IMR-90 (cell line): ENCODE data around the gene NAGLU. TPM values are rescaled to one million over a fixed set of nuclear protein-coding genes. Genes with fewer than 3 reads are reported as not detected.

Experiments used
- ATAC-seq: fragments of 200-7000 bp; cut with Tn5 transposase; 2 replicates; pipeline ENCODE4 v1.9.1; 2020; ENCODE audit warnings: low read depth, mild to moderate bottlenecking, moderate library complexity
- BruUV-seq: library from RNA; stranded (reverse); fragments of 400-500 nt; replicated peaks from 2 replicates; lab custom pipeline; 2021; lab: Mats Ljungman, UMichigan
- CTCF ChIA-PET: fragments of 300-600 bp; formaldehyde crosslinking; extraction: SDS; loops from one replicate; lab custom pipeline; 2021; ENCODE audit warnings: antibody characterized with exemption; lab: Yijun Ruan, JAX
- POLR2A ChIA-PET: fragments of 300-600 bp; sonication (Branson Sonifier 250); formaldehyde crosslinking; loops from one replicate; lab custom pipeline; 2022; ENCODE audit warnings: antibody characterized with exemption; ENCODE audit not compliant: unreplicated experiment; lab: Charles Lee
- DNase-seq: peaks from one replicate; pipeline ENCODE4 v3.0.0; 2013
- H2AFZ ChIP-seq: replicated peaks from 2 replicates; pipeline ENCODE3; 2013; ENCODE audit warnings: low read length, mild to moderate bottlenecking; ENCODE audit not compliant: poor library complexity
- H2AK5ac ChIP-seq: 2 replicates; pipeline ENCODE4 v1.6.1; 2013; ENCODE audit warnings: low read depth, low read length, inconsistent platforms
- H2AK9ac ChIP-seq: replicated peaks from 2 replicates; pipeline ENCODE3; 2013; ENCODE audit warnings: mild to moderate bottlenecking, low read depth, low read length, moderate library complexity; ENCODE audit not compliant: poor library complexity
- H2BK120ac ChIP-seq: 2 replicates; pipeline ENCODE4 v1.6.1; 2013; ENCODE audit warnings: low read depth, low read length, inconsistent platforms
- H2BK15ac ChIP-seq: 3 replicates; pipeline ENCODE4 v1.6.1; 2013; ENCODE audit warnings: low read depth, low read length, inconsistent platforms
- H2BK20ac ChIP-seq: 2 replicates; pipeline ENCODE4 v1.6.1; 2013; ENCODE audit warnings: low read depth, mild to moderate bottlenecking, inconsistent platforms, low read length, moderate library complexity
- H2BK5ac ChIP-seq: 2 replicates; pipeline ENCODE4 v1.6.1; 2013; ENCODE audit warnings: mild to moderate bottlenecking, low read depth, low read length, inconsistent platforms; ENCODE audit not compliant: poor library complexity, severe bottlenecking
- H3K14ac ChIP-seq: replicated peaks from 2 replicates; pipeline ENCODE4 v1.6.1; 2013; ENCODE audit warnings: low read depth, low read length, inconsistent platforms
- H3K18ac ChIP-seq: 2 replicates; pipeline ENCODE4 v1.6.1; 2013; ENCODE audit warnings: low read depth, low read length, control low read depth
- H3K23ac ChIP-seq: 2 replicates; pipeline ENCODE4 v1.6.1; 2013; ENCODE audit warnings: low read depth, low read length, inconsistent platforms
- H3K27ac ChIP-seq: 2 replicates; pipeline ENCODE4 v1.5.1; 2013; ENCODE audit warnings: mild to moderate bottlenecking, control low read depth, low read length; ENCODE audit not compliant: insufficient read depth
- H3K27me3 ChIP-seq: 2 replicates; pipeline ENCODE4 v1.6.1; 2013; ENCODE audit warnings: low read length; ENCODE audit not compliant: control insufficient read depth, insufficient read depth
- H3K36me3 ChIP-seq: 2 replicates; pipeline ENCODE4 v1.6.1; 2013; ENCODE audit warnings: low read length, mixed read lengths; ENCODE audit not compliant: control insufficient read depth, insufficient read depth
- H3K4ac ChIP-seq: 2 replicates; pipeline ENCODE4 v1.6.1; 2013; ENCODE audit warnings: low read depth, low read length, inconsistent platforms
- H3K4me1 ChIP-seq: 2 replicates; pipeline ENCODE4 v1.6.1; 2013; ENCODE audit warnings: low read length, mixed read lengths; ENCODE audit not compliant: control insufficient read depth, insufficient read depth
- H3K4me2 ChIP-seq: 2 replicates; pipeline ENCODE4 v1.6.1; 2013; ENCODE audit warnings: low read depth, mild to moderate bottlenecking, control low read depth, low read length, moderate library complexity
- H3K4me3 ChIP-seq: 2 replicates; pipeline ENCODE4 v1.5.1; 2013; ENCODE audit warnings: low read depth, mild to moderate bottlenecking, control low read depth, low read length, moderate library complexity; ENCODE audit not compliant: insufficient read depth
- H3K56ac ChIP-seq: 2 replicates; pipeline ENCODE4 v1.6.1; 2013; ENCODE audit warnings: low read length, inconsistent platforms; ENCODE audit not compliant: insufficient read depth; ENCODE audit errors: extremely low read depth
- H3K79me1 ChIP-seq, 2 experiments: 2 replicates each; pipeline ENCODE4 v1.6.1; 2013; ENCODE audit warnings: low read length in 2 of 2, inconsistent platforms in 1 of 2, low read depth in 1 of 2
- H3K9ac ChIP-seq: 2 replicates; pipeline ENCODE4 v1.6.1; 2013; ENCODE audit warnings: low read depth, low read length, control low read depth
- H3K9me1 ChIP-seq: 2 replicates; pipeline ENCODE4 v1.6.1; 2013; ENCODE audit warnings: low read length, inconsistent platforms; ENCODE audit not compliant: insufficient read depth
- H3K9me3 ChIP-seq: 2 replicates; pipeline ENCODE4 v1.6.1; 2013; ENCODE audit warnings: low read length; ENCODE audit not compliant: control insufficient read depth, insufficient read depth
- H4K20me1 ChIP-seq: 2 replicates; pipeline ENCODE4 v1.6.1; 2013; ENCODE audit warnings: low read length, inconsistent platforms; ENCODE audit not compliant: insufficient read depth
- H4K5ac ChIP-seq: 2 replicates; pipeline ENCODE4 v1.6.1; 2013; ENCODE audit warnings: mild to moderate bottlenecking, low read depth, low read length, control low read depth
- H4K8ac ChIP-seq, 2 experiments: 2 replicates each; pipeline ENCODE4 v1.6.1; 2013; ENCODE audit warnings: low read depth in 2 of 2, low read length in 2 of 2, control low read depth in 1 of 2, inconsistent platforms in 1 of 2
- H4K91ac ChIP-seq: 2 replicates; pipeline ENCODE4 v1.6.1; 2013; ENCODE audit warnings: low read depth, low read length, inconsistent platforms; ENCODE audit not compliant: insufficient read depth
- CEBPB ChIP-seq: IDR thresholded peaks from 2 replicates; pipeline ENCODE4 v1.6.1; 2012; ENCODE audit warnings: low read depth, low read length, improper control_type of control experiment
- MXI1 ChIP-seq: IDR thresholded peaks from 2 replicates; pipeline ENCODE4 v1.6.1; 2012; ENCODE audit warnings: low read depth, mild to moderate bottlenecking, low read length, moderate library complexity, borderline replicate concordance
- WGBS, 2 experiments: methylation state at CpG; one replicate each; pipeline versions ENCODE4 v1.1.5 to v1.1.7; 2013; ENCODE audit warnings: missing lambda C conversion rate in 2 of 2; ENCODE audit not compliant: insufficient read length in 1 of 2; ENCODE audit errors: extremely low coverage in 2 of 2; 5-methylcytosine and 5-hydroxymethylcytosine counted together
- dilution Hi-C: fragments of 300-500 bp; cut with HindIII; formaldehyde crosslinking; loops from one replicate; pipeline ENCODE4 v1.14.3; 2018; ENCODE audit warnings: low sequenced_read_pairs; ENCODE audit not compliant: unreplicated experiment
- in situ Hi-C: fragments of 300-500 bp; cut with MboI; formaldehyde crosslinking; loops from 3 replicates; pipeline ENCODE4 v1.14.3; 2019; ENCODE audit warnings: low sequenced_read_pairs, inconsistent platforms, mixed read lengths
- intact Hi-C: fragments of 100-400 bp; cut with micrococcal nuclease; formaldehyde crosslinking; loops from 2 replicates; pipeline ENCODE4 v1.10.0; 2022
- polyA plus RNA-seq, 3 experiments: library from polyadenylated mRNA; depleted of rRNA; stranded (reverse); fragments of >200 nt; gene quantifications; 2 replicates each; pipeline ENCODE4 v1.2.3, GENCODE V29; 2012; ENCODE audit warnings: low replicate concordance in 1 of 3
- total RNA-seq: library from RNA; depleted of rRNA; stranded (reverse); fragments of >200 nt; gene quantifications from 2 replicates; pipeline ENCODE4 v1.2.3, GENCODE V29; 2012
- TF ChIP-seq, protein P1 (sequence below): fragments of 150-350 bp; IDR thresholded peaks from 2 replicates; pipeline ENCODE4 v1.6.1; 2017; ENCODE audit warnings: mild to moderate bottlenecking, antibody characterized with exemption, low read length, low read depth

Gene NAGLU
- total and polyA plus RNA-seq, 2 of the 4 experiments (the other 2 are of a cell fraction): 6.5 to 29.2 TPM

DNA sequence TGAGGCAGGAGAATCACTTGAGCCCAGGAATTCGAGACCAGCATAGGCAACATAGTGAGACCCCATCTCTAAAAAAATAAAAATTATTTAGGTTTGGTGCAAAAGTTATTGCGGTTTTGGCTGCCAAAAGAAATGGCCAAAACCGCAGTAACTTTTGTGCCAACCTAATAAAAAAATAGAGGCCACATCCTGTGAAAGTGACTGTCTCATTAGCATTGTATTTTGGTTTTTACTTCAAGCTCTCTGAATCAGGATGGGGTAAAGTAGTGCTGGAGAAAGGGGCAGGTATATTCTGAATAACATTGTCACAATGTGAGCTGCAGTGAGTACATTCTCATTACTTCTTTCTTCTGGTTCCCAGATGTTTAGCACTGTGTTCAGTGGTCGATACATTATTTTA, 41.4 kb upstream of the NAGLU start:
- Histone ChIP-seq H3K9ac (no peak overlapping the region), H3K56ac (no peak overlapping the region), H4K20me1 (no peaks in the 10 kb centered on the region), H3K9me3 (no peaks in the 10 kb centered on the region), H2BK5ac (no peak overlapping the region), H2AK5ac (no peak overlapping the region), H3K4ac (no peak overlapping the region), H3K36me3 (peaks cover 32% of the 10 kb centered on the region), H2AK9ac (no peak overlapping the region), H3K4me1 (no peaks in the 10 kb centered on the region), H3K23ac (no peak overlapping the region), H3K4me2 (no peak overlapping the region), H3K27me3 (no peaks in the 10 kb centered on the region), H2BK15ac (no peak overlapping the region), H4K5ac (no peak overlapping the region), H4K91ac (no peak overlapping the region), H3K18ac (no peak overlapping the region), H3K79me1 (no peaks in the 10 kb centered on the region; a peak in 2 of 4 replicates), H2BK20ac (no peak overlapping the region), H3K4me3 (no peak overlapping the region), H3K14ac (no peak overlapping the region), H4K8ac (no peak overlapping the region), H2AFZ (no peak overlapping the region), H3K9me1 (no peaks in the 10 kb centered on the region), H2BK120ac (no peak overlapping the region), H3K27ac (no peak overlapping the region)
- BruUV-seq: no TSS peak
- dilution Hi-C loops: no loop called here
- CTCF ChIA-PET: interaction anchor here (0.7 kb wide), 1 partner anchor 11 kb away, joined by 3 read pairs; no protein-coding TSS in a partner anchor
- TF ChIP-seq, protein P1, sequence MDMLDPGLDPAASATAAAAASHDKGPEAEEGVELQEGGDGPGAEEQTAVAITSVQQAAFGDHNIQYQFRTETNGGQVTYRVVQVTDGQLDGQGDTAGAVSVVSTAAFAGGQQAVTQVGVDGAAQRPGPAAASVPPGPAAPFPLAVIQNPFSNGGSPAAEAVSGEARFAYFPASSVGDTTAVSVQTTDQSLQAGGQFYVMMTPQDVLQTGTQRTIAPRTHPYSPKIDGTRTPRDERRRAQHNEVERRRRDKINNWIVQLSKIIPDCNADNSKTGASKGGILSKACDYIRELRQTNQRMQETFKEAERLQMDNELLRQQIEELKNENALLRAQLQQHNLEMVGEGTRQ: no peak
- TF ChIP-seq MXI1: no peak
- TF ChIP-seq CEBPB: no peak
- ATAC-seq: no peak
- WGBS, 2 experiments: no CpG with 5 or more reads among the region's 4 CpGs
- in situ Hi-C loops: no loop called here
- POLR2A ChIA-PET: no interaction called here
- intact Hi-C loops: no loop called here
- no peak for DNase-seq
